NOMO-1 treated with DMSO at 0.1 percent for 48 hours (cell line): ENCODE data around the gene RAB10.
"Not testable (repeated sequence)": the region's sequence is repeated elsewhere in the genome, so short reads cannot be mapped to it uniquely, and the experiment has no call there.

Experiments
- DNase-seq: peaks from one replicate; lab custom pipeline; 2025; ENCODE audit not compliant: unreplicated experiment; lab: John Stamatoyannopoulos, UW

RAB10 gene

DNA sequence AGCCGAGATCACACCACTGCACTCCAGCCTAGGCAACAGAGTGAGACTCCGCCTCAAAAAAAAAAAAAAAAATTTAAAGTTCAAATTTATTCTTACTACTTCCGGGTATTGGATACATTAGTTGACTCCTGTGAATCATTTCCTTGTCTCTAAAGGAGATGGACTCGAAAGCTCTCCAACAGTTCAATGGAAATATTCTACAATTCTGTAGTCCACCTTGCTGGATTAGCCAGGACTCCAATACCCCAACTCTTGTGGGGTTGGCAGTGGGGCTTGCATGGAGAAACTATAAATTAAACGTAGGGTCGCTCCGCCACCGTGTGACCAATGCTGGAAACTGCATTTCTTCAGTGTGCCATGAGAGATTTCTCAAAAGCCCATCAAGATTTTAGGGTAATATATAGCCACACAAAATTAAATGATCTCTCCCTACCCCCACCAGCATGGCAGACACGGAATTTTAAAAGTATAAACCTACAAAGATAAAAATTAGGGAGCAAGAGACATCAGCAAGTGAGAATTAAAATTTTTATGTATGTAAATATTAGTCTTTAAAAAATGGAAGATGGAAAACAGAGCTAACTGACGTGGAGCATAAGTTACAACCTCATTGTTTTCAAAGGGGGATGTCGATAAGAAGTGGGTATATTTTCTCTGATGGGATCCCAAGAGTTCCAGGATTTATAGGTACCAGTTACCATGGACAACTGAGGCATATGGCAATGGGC, 111.2 kb downstream of the RAB10 start:
- peak; percentile 55 for DNase-seq

DNA sequence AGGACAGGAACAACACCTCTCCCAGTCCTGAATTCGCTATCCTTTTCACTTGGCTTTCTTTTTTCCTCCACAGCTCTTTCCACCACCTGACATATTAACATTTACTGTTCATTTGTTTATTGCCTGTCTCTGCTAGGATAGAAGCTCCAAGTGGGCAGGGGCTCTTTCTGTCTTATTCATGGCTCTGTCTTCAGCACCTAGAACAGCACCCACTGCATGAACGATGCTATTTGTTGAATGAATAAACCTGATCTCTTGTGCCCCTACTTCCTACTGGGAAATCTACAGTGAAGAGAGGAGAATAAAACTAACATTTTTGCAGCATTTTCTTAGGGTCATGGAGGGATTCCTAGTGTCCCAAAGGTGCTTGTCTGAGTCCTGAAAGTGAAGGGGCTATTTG, 114.6 kb downstream of the RAB10 start:
- DNase-seq = no peak

DNA sequence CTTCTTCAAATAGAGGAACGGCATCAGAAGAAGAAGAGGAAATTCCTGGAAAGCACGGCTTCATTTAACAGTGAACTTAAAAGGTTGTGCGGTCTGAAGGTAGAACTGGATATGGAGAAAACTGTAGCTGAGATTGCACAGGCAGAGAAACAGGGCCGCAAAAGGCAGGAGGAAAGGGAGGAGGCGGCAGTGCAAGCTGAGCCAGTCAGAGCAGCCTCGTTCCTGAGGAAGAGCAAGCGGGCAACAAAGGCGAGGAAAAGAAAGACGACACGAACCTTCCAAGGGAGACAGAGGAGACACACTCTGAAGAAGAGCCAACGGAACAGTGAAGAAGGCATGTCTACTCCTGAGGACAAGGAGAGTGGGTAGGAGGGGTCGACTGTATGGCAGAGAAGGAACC, 116.4 kb downstream of the RAB10 start:
- no peak for DNase-seq

DNA sequence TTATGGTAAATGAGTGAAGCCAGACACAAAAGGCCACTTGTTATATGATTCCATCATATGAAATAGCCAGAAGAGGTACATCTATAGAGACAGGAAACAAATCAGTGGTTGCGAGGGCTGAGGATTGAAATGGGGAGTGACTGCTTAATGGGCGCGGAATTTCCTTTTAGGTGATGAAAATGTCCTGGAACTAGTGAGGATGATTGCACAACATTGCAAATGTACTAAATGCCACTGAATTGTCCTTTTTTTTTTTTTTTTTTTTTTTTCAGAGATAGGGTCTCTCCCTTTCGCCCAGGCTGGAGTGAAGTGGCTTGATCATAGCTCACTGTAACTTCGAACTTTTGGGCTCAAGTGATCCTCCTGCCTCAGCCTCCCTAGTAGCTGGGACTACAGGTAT, 123.7 kb downstream of the RAB10 start:
- no peak for DNase-seq

GRCh38 chr2:26161926-26162325, 128.0 kb downstream of the RAB10 start:
- no peak for DNase-seq

GRCh38 chr2:26162963-26163362, 129.1 kb downstream of the RAB10 start:
- no peak for DNase-seq

DNA sequence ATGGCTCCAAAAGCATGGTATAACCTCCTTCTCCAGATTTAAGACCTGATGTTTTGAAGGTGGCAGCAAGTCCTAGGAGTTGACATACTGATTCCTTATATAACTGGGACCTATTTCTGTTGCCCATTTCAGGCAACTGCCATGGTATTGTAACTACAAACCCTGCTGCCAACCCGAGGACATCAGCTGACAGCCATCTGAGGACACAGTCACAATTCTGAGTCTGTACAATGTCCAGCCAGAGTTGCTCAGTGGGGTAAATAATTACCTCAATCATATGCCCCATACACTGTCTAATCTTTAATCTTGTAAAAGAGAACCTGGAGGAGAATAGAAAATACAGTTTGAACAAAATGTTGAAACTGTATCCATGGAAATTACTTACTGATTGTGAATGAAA, 130.3 kb downstream of the RAB10 start:
- no peak for DNase-seq

- DNase-seq = no peak
Measured at GRCh38 chr2:26164641-26165211, 130.8 kb downstream of the RAB10 start.

GRCh38 chr2:26165403-26165802, 131.5 kb downstream of the RAB10 start:
- DNase-seq = no peak

DNA sequence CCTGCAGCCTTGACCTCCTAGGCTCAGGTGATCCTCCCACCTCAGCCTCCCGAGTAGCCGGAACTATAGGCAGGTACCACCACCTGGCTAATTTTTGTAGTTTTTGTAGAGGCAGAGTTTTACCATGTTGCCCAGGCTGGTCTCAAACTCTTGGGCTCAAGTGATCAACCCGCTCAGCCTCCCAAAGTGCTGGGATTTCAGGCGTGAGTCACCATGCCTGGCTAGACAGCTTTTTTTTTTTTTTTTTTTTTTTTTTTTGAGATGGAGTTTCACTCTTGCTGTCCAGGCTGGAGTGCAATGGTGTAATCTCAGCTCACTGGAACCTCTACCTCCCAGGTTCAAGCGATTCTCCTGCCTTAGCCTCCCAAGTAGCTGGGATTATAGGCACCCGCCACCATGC, 132.7 kb downstream of the RAB10 start:
- DNase-seq = not testable (repeated sequence)

DNA sequence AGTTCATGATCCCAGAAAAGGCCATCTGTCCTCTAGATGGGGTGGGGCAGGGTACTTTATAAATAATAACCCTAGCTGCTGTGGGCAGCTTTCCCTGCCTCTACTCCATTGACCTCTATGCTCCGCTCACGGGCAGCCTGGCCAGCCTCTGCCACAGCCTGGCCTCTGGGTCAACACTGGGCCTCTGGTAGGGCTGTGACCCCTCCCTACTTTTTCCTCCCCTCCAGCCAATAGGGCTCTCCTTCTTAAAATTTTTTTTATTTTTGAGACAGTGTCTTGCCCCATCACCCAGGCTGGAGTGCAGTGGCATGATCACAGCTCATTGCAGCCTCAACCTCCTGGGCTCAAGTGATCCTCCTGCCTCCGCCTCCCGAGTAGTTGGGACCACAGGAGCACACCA, 134.9 kb downstream of the RAB10 start:
- no peak for DNase-seq

DNA sequence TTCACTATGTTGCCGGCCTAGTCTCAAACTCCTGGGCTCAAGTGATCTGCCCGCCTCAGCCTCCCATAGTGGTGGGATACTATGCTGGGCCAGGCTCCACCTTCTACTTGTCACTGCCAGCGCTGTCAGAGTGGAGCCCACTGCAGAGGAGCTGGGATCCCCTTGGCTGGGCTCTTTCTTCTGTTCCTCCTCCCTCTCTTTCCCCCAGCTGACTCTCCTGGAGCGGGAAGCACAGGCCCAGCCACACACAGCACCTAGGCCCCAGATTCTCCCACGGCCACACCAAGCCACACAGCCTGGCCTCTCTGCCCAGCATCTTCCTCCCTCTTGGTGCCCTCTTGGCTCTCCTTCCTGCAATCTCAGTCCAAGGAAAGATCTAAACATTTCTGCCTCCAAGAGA, 135.3 kb downstream of the RAB10 start:
- no peak for DNase-seq

DNA sequence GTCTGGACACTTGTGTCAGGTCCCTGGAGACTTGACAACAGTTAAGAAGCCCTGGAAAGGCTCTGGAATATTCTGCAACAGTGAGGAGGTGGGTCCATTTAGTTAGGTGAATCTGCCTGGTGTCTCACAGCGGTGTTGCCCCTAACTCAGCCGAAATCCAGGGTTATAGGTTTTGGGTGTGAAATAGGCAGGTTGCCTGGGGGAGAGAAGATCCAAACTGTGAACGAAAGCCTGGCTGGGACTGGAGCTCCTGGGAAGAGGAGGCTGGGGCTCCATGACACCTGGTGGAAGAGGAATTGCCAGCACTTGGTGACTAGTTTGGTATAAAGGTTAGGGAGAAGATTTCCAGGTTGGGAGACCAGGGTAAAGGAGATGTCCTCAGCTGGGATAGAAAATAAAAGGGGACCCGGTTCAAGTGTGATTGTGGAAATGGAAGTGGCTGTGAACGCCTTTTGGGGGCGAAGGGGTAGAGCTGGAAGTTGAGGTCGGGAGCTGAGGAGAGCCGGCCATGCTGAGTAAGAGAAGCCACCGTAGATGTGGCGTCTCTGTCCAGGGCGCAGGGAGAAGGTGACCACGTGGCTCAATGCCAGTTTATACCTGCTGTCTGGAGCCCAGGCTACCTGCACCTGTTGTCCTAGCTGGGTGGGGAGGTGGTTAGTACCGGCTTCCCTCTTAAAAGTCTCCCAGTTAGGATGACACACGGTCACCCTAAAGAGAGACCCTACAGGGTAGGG, 136.0 kb downstream of the RAB10 start:
- DNase-seq = no peak

DNA sequence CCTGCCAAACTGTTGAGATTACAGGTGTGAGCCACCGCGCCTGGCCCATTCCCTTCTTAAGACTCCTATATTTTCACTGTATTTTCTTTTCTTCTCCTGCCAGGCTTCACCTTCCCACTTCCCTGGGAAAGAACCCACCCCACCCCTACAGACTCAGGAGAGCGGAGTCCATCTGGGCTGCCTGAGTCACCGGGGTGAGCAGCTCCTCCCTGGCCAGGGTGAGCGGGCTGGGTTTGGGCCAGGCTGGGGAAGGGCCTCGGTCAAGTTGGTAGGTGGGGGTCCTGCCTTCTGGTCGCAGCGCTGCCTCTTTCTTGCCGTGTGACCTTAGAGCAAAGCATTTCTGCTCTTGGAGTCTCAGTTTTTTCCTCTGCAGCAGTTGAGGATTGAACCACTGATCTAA, 136.9 kb downstream of the RAB10 start:
- DNase-seq = no peak

- no peak for DNase-seq
Measured at GRCh38 chr2:26172189-26172870, 138.4 kb downstream of the RAB10 start.

DNA sequence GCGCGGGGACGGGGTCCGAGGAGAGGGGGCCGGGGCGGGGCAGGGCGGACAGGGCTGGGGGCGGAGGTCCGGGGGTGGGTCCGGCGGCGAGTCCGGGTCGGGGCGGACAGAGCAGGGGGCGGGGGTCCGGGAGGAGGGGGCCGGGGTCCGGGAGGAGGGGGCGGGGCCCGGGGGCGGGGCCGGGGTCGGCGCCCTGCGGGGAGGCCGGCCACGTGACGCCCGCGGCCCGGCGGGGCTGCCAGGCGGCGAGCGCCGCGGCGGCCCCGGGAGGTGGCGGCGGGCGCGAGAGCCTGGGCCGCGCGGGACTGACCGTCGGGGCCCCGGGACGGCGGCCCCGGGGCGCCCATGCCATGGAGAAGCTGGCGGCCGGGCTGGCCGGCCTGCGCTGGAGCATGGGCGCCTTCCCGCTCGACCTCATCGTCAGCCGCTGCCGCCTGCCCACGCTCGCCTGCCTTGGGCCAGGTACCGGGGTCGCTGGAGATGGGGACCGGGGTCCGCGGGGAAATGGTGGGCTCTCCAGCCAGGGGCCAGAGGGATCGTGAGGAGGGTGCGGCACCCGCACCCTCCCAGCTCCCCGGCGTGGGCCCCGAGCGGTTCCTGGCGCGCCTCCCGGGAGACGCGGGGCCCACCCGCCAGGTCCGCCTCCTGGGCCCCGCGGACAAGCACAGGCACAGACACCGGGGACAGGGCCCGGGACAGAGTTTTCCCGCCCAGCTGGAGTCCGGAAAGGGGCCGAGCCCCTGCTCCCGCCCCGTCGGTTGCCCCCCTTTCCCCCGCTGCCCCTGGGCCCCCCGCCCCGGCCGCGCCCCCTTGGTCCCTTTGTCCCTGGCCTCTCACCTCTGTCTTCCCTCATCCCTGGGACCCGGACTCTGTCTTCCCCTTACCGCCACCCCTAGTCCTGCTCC, 139.2 kb downstream of the RAB10 start, which contains the start of gene GAREM2:
Gene GAREM2, plus strand, starts transcription at position 218 of the 905 bp plus-strand sequence. Its CDS starts 133 bp downstream, at position 351.
- DNase-seq = no peak

- no peak for DNase-seq
Measured at GRCh38 chr2:26173776-26174482, 140.0 kb downstream of the RAB10 start.

- no peak for DNase-seq
Measured at GRCh38 chr2:26174691-26175465, 141.0 kb downstream of the RAB10 start.
